Measurements from ENCODE around the gene USP6NL.
"Not testable (repeated sequence)": the region's sequence is repeated elsewhere in the genome, so short reads cannot be mapped to it uniquely, and the experiment has no call there.

Gene USP6NL

GRCh38 chr10:11440250-11441150 is 170.9 kb downstream of the USP6NL start:
- no peak for DNase-seq

GRCh38 chr10:11439523-11440053 is 171.9 kb downstream of the USP6NL start:
- DNase-seq = no peak

GRCh38 chr10:11437391-11438142 is 173.9 kb downstream of the USP6NL start:
- DNase-seq = no peak

- DNase-seq = not testable (repeated sequence)
Observed at GRCh38 chr10:11436445-11436844, 175.0 kb downstream of the USP6NL start.

GRCh38 chr10:11435581-11435981 is 175.9 kb downstream of the USP6NL start:
- DNase-seq = no peak

GRCh38 chr10:11434324-11434723 is 177.1 kb downstream of the USP6NL start:
- DNase-seq = no peak

GRCh38 chr10:11433657-11434056 is 177.8 kb downstream of the USP6NL start:
- no peak for DNase-seq

GRCh38 chr10:11431216-11431555 is 180.3 kb downstream of the USP6NL start:
- no peak for DNase-seq

- no peak for DNase-seq
Observed at GRCh38 chr10:11430421-11431215, 180.8 kb downstream of the USP6NL start.

GRCh38 chr10:11429439-11430052 is 181.9 kb downstream of the USP6NL start:
- no peak for DNase-seq

- DNase-seq = no peak
Observed at GRCh38 chr10:11425676-11426075, 185.8 kb downstream of the USP6NL start.

- DNase-seq = no peak
Observed at GRCh38 chr10:11425296-11425610, 186.2 kb downstream of the USP6NL start.

GRCh38 chr10:11424456-11425295 is 186.8 kb downstream of the USP6NL start:
- peak; percentile 7 for DNase-seq

GRCh38 chr10:11416974-11417373 is 194.5 kb downstream of the USP6NL start:
- DNase-seq = no peak

GRCh38 chr10:11415095-11415494 is 196.4 kb downstream of the USP6NL start:
- no peak for DNase-seq

- no peak for DNase-seq
Observed at GRCh38 chr10:11414314-11415038, 197.0 kb downstream of the USP6NL start.

- DNase-seq = peak; percentile 15
Observed at GRCh38 chr10:11411926-11412545, 199.4 kb downstream of the USP6NL start.

GRCh38 chr10:11409357-11409756 is 202.1 kb downstream of the USP6NL start:
- no peak for DNase-seq

GRCh38 chr10:11407939-11408338 is 203.5 kb downstream of the USP6NL start:
- DNase-seq = no peak

- no peak for DNase-seq
Observed at GRCh38 chr10:11406746-11407145, 204.7 kb downstream of the USP6NL start.

- peak; percentile 8 for DNase-seq
Observed at GRCh38 chr10:11404901-11405300, 206.5 kb downstream of the USP6NL start.

All from NCI-H1694 (cell line).